Hematopoietic multipotent progenitor cell treated with erythropoietin and hydrocortisone succinate and interleukin-3 and kit ligand, for 15 days (in vitro differentiated cells): ENCODE results near the gene CIART.
"Not testable (repeated sequence)": the region's sequence is repeated elsewhere in the genome, so short reads cannot be mapped to it uniquely, and the experiment has no call there.

Source experiments
- DNase-seq: peaks from one replicate; pipeline ENCODE4 v3.0.0-alpha.2; 2015; ENCODE audit warnings: low spot score

Gene CIART

DNA sequence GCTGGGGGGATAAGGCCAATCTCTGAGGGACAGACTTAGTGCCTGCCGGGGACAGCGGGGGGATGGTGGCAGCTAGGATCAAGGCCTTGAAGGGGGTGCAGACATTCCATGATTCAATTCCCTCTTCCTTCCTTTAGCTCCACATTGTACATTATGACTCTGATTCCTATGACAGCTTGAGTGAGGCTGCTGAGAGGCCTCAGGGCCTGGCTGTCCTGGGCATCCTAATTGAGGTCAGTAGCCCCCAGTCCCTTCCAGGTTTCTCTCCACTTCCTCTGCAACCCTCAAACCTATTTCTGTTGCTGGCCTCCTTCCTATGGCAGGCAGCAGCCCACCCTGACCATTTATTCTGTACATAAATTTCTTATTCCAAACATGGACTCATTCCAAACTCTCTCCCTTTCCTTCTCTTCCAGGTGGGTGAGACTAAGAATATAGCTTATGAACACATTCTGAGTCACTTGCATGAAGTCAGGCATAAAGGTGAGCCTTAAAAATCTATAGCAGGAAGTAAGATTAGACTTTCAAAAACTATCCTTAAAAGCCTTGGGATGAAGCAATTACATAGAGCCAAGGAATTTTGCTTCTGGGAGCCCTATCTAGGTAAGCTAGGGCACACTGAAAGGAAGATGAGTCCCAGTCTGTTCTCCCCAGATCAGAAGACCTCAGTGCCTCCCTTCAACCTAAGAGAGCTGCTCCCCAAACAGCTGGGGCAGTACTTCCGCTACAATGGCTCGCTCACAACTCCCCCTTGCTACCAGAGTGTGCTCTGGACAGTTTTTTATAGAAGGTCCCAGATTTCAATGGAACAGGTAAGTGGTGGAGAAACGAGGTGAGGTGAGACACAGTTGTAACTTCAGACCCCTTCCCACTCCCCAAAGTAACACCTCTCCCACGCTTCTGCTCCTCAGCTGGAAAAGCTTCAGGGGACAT lies 19.7 kb upstream of the CIART start:
- DNase-seq, result no peak

DNA sequence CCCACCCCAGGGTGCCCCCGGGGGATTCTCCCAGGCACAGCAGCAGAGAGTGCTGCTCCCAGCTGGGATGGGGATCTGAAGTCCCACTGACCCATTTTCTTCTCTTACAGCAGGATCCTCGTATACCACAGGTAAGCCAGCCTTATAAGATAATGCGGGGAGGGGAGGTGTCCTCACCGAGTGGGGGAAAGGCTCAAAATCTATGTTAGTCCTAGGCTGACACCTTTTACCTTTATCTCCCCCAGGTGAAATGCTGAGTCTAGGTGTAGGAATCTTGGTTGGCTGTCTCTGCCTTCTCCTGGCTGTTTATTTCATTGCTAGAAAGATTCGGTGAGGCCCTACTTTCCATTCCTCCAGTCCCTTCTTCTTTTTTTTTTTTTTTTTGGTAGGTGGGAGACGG lies 18.8 kb upstream of the CIART start:
- DNase-seq, result no peak

DNA sequence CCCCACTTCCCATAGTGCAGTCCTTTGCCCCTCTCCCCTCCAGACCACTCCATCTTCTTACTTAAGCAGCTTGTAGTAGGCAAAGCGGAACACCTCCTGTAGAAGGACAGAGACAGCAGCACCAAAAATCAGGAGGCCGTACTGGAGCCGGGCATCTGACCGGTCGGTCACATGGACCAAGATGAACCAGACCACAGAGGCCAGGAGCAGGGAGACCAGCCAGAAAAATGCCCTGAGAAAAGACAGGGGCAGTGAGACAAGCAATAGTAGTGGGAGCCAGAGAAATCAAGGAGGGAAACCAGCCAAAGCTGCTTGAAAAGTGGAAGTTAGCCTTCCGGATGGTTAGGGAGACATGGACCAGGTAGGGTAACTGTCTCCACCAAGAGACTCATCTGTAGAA lies 14.5 kb upstream of the CIART start:
- no peak for DNase-seq

DNA sequence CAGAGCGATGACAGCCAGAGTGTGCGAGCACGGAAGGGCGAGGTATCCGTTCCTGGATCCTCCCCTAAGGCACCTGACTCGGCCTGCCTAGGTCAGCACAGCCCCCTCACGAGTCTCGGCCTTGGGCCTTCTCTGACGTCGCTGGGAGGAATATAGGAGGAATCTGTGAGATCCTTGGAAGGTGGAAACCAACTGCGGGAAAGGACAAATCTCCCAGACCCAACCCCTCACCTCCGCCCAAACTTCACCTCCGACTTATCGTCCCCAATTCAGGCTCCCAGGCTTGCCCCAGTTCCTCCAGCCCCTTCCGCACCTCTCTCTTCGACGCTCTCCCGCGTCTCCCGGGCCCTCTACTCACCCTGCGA lies 14.0 kb upstream of the CIART start:
- peak; percentile 29 for DNase-seq

DNA sequence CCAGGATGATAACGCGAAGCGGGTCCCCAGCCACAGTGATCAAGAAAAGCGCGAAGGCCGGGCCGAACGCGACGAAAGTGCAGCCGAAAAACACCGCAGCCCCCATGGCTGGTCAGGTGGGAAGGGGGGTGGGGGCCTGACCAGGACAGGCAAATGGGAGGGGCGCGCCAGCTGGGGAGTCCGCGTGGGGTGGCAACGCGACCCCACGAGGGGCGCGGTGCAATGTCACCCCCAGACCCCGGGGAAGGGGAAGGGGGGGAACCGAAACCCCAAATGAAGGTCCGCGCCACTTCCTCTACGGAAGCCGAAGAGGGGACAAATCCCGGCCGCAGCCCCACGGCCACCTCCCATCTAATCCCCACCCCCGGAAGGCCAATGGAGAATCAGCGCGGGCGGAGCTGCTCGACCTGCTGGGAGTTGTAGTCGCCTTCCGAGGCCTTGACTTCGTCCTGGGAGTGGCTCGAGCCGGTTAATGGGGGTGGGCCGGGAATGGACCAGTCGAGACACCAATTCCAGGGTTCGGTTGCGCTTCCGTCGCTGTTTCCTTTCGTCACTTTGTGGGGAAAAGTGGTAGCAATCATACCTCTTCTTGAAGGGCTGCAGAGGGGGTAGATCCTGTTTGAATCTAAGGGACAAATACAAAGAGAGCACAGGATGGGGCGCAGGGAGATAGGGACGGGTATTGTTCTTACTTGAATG lies 13.5 kb upstream of the CIART start, which contains the start of gene APH1A:
Gene APH1A, minus strand, starts transcription at position 312 of the 699 bp plus-strand sequence. Its CDS starts 206 bp downstream, at position 106.
- DNase-seq, result peak; percentile 89

DNA sequence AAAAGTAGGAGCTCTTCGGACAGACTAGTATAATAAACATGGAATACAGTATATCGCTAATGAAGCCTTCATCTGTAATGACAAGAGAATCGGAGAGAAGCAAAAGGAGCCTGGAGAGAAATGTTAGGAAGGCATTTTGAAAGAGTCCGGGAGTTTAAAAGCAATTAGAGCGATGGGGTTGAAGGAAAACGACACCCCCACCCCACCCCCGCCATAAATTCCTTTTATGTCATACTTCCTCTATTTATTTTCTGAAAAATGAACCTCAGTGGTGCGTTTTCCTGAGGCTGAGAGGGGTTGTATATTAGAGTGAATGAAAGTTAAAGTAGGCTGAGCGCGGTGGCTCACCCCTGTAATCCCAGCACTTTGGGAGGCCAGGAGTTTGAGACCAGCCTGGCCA lies 12.9 kb upstream of the CIART start:
- DNase-seq, result no peak

DNA sequence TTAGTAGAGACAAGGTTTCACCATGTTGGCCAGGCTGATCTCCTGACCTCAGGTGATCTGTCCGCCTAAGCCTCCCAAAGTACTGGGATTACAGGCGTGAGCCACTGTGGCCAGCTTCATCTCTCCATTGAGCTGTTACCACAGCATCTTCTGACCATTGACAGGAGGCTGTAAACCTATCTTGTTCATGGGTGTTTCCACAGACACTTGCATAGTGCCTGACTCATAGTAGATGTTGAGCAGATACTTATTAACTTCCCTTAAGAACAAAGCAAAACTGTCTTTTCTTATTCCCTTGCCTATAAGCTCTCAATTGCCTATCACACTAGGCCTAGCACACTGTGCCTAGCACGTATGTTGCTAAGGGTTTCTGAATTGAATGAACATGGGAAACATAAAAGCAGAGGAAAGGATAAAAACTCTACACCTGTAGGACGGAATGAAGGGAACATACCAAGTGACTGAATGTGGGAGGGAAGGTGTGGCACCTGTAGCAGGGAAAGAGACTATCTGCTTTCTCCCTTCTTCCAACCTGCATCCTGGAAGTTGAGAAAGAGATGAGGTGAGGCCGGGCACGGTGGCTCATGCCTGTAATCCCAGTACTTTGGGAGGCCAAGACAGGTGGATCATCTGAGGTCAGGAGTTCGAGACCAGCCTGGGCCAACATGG lies 10.9 kb upstream of the CIART start:
- no peak for DNase-seq

DNA sequence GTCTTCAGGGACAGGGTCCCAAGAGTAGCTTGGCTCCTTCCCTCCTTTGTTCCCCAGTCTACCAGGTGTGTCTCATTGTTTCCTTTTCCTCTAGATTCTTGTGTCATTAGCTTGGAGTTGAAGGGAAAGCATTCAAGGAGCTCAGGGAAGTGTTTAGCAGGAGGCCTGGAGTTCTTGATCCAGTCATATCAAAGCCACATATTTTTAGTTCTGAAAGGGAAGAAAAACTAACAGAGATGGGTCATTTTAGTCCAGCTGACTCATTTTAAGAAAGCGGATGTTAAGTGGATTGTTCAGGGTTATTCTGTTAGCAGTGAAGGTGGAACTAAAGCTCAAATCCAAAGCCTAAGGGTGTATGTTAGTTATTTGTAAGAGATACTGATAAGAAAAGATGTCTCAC lies 9.0 kb upstream of the CIART start:
- no peak for DNase-seq

DNA sequence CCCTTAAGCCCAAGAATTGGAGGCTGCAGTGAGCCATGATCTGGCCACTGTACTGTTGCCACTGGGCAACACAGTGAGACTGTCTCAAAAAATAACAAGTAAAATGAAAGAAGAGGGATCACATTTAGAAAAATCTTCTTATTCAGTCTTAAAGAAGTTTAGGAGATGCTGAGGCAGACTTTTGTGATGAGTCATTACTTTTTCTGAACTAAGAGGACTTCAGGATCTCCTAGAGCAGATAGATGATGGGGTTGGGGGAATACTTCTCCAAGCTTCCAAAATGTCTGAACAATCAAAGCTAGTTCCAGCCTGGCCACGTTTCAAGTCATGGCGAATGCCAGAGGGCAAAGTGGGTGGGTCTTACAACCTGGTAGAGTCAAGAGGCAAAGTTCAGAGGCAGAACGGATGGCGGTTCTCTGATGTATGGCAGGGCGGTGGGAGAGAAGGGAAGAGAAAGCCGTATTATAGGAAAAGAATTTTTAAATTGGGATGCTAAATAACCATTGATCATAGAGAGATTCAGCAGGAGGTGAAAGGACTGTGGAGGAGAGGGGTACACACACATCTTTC lies 2.1 kb upstream of the CIART start:
- DNase-seq, result no peak

DNA sequence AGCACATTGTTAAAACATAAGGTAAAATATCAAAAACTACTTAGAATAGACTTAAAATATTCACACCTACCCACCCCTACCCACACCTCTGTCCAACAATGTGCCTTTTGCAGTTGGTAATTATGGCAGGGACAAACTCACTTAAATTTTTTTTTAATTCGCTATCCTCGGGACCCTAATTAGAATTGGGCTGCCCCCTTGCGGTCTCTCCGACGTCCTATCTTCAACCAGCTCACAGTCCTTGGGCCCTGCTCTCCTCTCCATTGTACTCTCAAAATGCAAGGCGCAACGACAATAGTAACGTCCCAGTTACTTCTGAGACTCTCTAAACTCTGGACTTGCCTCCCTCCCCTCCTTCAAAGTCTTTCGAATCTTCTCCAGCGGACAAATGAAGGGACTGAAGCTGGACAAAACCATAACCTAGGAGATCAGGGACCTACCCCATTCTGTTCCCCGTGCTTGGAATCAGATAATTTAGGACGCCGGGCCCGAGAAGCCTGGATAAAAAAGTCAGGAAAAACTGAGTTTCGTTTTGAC lies 1.1 kb upstream of the CIART start:
- DNase-seq, result peak; percentile 65

DNA sequence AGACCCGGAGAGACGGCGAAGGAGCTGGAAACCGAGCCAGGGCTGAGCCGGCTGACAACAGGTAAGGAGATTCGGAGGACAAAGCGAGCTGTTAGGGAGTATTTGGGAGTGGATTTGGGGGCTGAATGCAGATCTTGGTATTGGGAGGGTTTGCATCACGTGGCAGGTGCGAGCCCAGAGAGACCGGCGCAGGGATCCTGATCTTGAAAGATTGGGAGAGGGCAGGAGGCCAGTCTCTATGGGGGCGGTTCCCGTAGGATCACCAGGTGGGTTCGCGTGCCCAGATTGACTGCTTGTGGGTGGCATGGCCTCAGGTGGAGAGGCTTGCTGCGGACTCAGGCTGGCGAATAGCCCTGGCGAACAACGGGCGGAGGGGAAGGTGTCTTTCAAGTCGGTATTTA lies 204 bp downstream of the CIART start:
- DNase-seq, result no peak

DNA sequence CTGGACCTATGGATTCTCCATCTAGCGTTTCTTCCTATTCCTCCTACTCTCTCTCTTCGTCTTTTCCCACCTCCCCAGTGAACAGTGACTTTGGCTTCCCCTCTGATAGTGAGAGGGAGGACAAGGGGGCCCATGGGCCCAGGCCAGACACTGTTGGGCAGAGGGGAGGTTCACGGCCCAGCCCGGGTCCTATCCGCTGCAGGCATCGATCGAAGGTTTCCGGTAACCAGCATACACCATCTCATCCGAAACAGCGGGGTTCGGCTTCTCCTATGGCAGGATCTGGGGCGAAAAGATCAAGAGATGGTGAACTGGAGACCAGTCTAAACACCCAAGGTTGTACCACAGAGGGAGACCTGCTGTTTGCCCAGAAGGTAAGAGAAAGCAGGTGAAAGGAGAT lies 906 bp downstream of the CIART start:
- no peak for DNase-seq

DNA sequence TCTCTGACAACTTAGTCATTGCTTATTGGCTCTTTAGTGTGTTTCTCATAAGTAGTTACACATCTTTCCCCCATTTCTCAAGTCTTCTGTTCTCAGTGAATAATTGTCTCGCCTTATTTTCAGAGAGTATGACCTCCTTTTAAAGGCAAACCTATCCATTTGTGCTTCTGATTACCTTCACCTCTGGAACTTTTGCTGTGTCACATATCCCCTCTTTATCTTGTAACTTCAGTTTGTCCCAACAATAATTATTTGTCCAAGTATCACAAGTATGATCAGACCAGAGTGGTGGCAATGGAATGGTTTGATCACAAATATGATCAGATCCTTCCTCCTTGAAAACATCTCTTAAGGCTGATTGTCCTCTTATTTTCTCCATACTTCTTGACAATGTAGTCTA lies 6.0 kb downstream of the CIART start:
- DNase-seq, result no peak

DNA sequence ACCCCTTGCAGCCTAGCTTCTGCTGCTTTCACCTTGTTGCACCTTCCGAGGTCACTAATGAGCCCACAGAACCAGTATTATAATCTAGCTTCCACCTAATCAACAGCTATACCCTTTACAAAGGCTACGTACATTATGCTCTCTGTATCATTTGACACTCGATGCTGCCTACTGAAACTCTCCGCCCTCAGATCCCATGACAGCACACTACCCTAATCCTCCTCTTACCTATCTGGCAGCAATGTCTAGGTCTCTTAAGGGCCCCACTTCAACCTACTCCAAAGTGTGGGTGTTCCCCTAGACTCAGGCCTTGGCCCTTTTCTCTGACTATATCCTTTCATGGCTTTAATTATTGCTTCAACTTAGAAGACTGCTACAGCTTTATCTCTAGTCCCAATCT lies 6.5 kb downstream of the CIART start:
- no peak for DNase-seq

DNA sequence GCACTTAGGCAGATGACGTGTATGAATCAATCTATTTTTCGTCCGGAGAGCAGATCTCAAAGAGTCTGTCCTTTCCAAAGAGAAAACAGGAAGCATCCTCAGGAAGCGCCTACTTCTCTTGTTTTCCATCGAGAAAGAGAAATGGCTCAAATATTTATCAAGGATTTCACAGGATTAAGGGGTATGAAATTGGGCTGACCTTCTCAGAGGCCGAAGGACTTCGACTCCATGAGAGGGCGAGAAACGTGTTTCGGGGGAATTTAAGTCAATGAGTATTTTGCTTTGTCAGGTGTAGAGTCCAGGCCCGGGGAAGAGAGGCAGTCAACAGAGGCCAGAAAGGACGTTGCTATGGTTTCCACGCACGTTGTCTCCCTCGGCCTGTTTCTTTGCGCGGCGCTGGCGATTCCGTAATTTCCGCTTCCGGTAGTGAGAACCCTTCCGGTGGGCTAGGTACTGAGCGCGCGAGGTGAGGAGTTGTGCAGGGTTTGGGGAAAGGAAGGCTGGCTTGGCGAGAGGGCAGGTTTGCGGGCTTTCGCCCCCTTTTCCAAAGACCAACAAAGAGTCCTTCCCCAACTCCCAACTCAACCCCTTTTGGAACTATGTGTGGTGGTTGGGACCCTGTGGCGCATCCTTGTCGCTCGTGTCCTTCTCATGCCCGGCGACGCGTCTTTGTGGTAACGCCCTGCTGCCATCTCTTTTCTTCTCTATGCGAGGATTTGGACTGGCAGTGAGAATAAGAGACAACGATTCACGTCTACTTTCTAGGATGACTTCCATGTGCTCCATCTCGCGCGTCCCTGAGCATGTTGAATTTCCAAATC lies 11.3 kb downstream of the CIART start, which contains the start of gene MRPS21:
Gene MRPS21, plus strand, starts transcription at position 429 of the 821 bp plus-strand sequence. CDS start 506 bp downstream, outside the sequence.
- DNase-seq, result peak; percentile 88

DNA sequence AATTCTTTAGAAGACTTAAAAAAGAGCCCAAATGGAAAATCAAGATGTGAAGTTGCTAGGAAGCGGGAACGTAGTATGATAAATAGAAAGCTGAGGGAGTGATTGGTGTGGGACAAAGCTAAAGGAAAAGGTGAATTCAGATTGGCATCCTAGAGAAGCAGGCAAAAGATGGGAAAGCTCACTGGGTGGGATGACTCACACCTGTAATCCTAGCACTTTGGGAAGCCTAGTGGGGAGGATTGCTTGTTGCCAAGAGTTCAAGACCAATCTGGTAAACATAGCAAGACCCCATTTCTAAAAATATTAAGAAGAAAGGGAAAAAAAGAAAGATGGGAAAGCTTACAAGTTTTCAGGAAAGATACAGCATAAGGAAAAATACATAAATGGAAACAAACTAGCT lies 13.1 kb downstream of the CIART start:
- DNase-seq, result no peak

DNA sequence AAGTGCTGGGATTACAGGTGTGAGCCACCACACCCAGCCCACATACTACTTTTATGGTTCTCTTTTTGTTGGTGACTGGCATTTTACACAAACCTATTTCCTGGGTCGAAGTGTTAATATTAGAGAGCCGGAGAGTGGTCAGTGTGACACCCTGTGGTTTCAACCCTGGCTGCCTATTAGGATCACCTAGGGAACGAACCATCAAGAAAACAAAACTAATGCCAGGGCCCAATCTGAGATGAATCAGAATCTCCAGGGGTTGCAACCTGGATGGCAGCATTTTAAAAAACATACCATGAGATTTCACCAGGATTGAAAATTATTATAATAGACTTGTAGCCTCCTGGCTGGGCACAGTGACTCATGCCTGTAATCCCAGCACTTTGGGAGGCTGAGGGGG lies 17.4 kb downstream of the CIART start:
- DNase-seq, result no peak

DNA sequence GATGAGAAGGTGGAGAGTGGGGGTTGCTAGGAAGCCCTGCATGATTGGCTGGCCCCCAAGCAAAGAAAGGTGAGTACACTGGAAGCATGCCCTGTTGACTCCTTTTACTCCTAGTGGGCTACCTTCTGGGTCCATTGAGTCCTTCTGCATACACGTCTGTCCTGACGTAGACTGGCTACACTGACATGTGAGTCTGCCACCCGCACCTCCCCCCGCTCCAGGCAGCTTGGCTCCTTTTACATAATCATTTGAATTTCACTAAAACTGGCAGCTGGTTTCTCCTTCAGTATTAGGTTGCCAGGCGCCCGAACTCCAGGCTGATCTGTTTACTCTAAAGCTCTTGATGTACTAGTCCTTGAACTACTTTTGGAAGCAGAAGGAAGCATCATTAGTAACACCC lies 20.0 kb downstream of the CIART start:
- DNase-seq, result no peak

DNA sequence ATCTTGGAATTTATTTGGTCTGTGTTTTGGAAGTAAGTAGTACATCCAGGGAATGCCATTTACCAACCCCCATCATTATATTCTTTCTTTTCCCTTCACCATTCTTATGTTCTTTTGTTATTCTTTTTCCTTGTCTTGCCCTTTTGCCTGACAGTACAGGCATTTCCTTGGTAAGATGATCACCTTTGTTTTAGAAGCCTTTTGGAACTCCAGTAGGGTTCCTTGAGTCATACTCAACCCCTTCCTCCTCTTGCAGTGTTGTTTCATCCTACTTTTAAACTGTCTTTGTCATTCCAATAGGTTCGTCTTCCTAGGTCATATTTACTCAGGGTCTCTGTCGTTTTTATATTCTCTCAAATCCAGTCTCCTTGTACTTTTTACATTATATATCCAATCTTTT lies 20.5 kb downstream of the CIART start:
- no peak for DNase-seq

DNA sequence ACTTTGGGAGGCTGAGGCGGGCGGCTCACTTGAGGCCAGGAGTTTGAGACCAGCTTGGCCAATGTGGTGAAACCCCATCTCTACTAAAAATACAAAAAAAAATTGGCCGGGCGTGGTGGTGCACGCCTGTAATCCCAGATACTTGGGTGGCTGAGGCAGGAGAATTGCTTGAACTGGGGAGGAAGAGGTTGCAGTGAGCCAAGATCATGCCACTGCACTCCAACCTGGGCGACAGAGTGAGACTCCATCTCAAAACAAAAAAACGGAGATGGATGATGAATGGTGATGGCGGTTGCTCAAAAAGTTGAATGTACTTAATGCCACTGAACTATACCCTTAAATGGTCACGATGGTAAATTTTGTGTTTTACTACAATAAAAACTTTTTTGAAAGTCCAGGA lies 26.2 kb downstream of the CIART start:
- not testable (repeated sequence) for DNase-seq
